ENCODE measurements around the gene CRYAB. TPM values are rescaled to one million over a fixed set of nuclear protein-coding genes. Genes with fewer than 3 reads are reported as not detected.

CRYAB gene
- total RNA-seq, result 100 to 1,000 TPM in 2 of 5 donors, 10 to 100 TPM in 3; 28.4 to 207 (median 47.3) TPM
- 100 to 1,000 TPM in 1 of 3 donors, 10 to 100 TPM in 2; 75.6 to 122 (median 85.7) TPM for polyA plus RNA-seq
- long read RNA-seq, donor 1, transcript CRYAB-205 (3 exons, 1,017 nt), result major isoform, 6 of 14 reads
- long read RNA-seq, donor 1, transcript CRYAB-216 (4 exons, 977 nt), result major isoform, 6 of 14 reads
- long read RNA-seq, donor 1, partial matches to known transcripts, result 0 of 14 reads
- long read RNA-seq, donor 1, other reads (novel, unspliced or antisense), result 0 of 14 reads
- long read RNA-seq, donor 2, partial matches to known transcripts, result 0 of 9 reads
- long read RNA-seq, donor 2, other reads (novel, unspliced or antisense), result 0 of 9 reads
- long read RNA-seq, donor 3, transcript CRYAB-205 (3 exons, 1,017 nt), result major isoform, 7 of 11 reads
- long read RNA-seq, donor 3, partial matches to known transcripts, result 0 of 11 reads
- long read RNA-seq, donor 3, other reads (novel, unspliced or antisense), result 0 of 11 reads
- long read RNA-seq, donor 4, partial matches to known transcripts, result 0 of 2 reads
- long read RNA-seq, donor 4, other reads (novel, unspliced or antisense), result 0 of 2 reads
- long read RNA-seq, donor 5, transcript CRYAB-205 (3 exons, 1,017 nt), result major isoform, 15 of 19 reads
- long read RNA-seq, donor 5, partial matches to known transcripts, result 0 of 19 reads
- long read RNA-seq, donor 5, other reads (novel, unspliced or antisense), result 0 of 19 reads
- long read RNA-seq, donor 6, transcript CRYAB-216 (4 exons, 977 nt), result minor isoform, 5 of 108 reads
- long read RNA-seq, donor 6, transcript CRYAB-205 (3 exons, 1,017 nt), result major isoform, 9 of 108 reads
- long read RNA-seq, donor 6, partial matches to known transcripts, result 54 of 108 reads
- long read RNA-seq, donor 6, other reads (novel, unspliced or antisense), result 36 of 108 reads
- long read RNA-seq, donor 7, transcript CRYAB-216 (4 exons, 977 nt), result minor isoform, 5 of 33 reads
- long read RNA-seq, donor 7, transcript CRYAB-203 (2 exons, 915 nt), result minor isoform, 5 of 33 reads
- long read RNA-seq, donor 7, transcript CRYAB-205 (3 exons, 1,017 nt), result major isoform, 23 of 33 reads
- long read RNA-seq, donor 7, partial matches to known transcripts, result 0 of 33 reads
- long read RNA-seq, donor 7, other reads (novel, unspliced or antisense), result 0 of 33 reads
- long read RNA-seq, donor 8, transcript CRYAB-205 (3 exons, 1,017 nt), result major isoform, 8 of 12 reads
- long read RNA-seq, donor 8, partial matches to known transcripts, result 0 of 12 reads
- long read RNA-seq, donor 8, other reads (novel, unspliced or antisense), result 0 of 12 reads
- long read RNA-seq, donor 9, transcript CRYAB-205 (3 exons, 1,017 nt), result major isoform, 14 of 28 reads
- long read RNA-seq, donor 9, transcript CRYAB-216 (4 exons, 977 nt), result minor isoform, 10 of 28 reads
- long read RNA-seq, donor 9, partial matches to known transcripts, result 0 of 28 reads
- long read RNA-seq, donor 9, other reads (novel, unspliced or antisense), result 0 of 28 reads
- long read RNA-seq, donor 10, partial matches to known transcripts, result 0 of 4 reads
- long read RNA-seq, donor 10, other reads (novel, unspliced or antisense), result 0 of 4 reads

GRCh38 chr11:111911563-111912401, at the start of gene CRYAB:
TSS of gene CRYAB (minus strand) at chr11:111911770. CDS start at chr11:111911724, 46 bp downstream.
- intact Hi-C loops (cut with DNase I; ENCODE audit: low total_unique reads), result no loop called here
- H3K4me1 ChIP-seq, result peaks cover 0 to 38% (median 13%) of the 10 kb centered on the region in 4 donors
- H3K4me3 ChIP-seq, result peak within 1 kb of the TSS; percentile 46 to 57 (median 51)
- TF ChIP-seq EP300 (IDR thresholded peaks at IDR 0.05) (no peak), POLR2AphosphoS5 (IDR thresholded peaks at IDR 0.05) (peak; percentile 52 to 80 (median 66)), POLR2A (IDR thresholded peaks at IDR 0.05) (peak in 1 of 4 donors; percentile 58)
- TF ChIP-seq, protein P1, sequence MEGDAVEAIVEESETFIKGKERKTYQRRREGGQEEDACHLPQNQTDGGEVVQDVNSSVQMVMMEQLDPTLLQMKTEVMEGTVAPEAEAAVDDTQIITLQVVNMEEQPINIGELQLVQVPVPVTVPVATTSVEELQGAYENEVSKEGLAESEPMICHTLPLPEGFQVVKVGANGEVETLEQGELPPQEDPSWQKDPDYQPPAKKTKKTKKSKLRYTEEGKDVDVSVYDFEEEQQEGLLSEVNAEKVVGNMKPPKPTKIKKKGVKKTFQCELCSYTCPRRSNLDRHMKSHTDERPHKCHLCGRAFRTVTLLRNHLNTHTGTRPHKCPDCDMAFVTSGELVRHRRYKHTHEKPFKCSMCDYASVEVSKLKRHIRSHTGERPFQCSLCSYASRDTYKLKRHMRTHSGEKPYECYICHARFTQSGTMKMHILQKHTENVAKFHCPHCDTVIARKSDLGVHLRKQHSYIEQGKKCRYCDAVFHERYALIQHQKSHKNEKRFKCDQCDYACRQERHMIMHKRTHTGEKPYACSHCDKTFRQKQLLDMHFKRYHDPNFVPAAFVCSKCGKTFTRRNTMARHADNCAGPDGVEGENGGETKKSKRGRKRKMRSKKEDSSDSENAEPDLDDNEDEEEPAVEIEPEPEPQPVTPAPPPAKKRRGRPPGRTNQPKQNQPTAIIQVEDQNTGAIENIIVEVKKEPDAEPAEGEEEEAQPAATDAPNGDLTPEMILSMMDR (IDR thresholded peaks at IDR 0.05), result no peak
- peaks cover 0 to 19% (median 10%) of the 10 kb centered on the region in 3 donors for H3K27me3 ChIP-seq
- no peaks in the 10 kb centered on the region for H3K9me3 ChIP-seq
- H3K36me3 ChIP-seq, result peaks cover 0 to 13% (median 0%) of the 10 kb centered on the region in 4 donors
- peak; percentile 39 to 88 for DNase-seq
- H3K27ac ChIP-seq, result peak within 1 kb of the TSS; percentile 31 to 94 (median 85)
- WGBS, 5 donors, result 35 to 52% (median 49%) methylated on average over 15 to 17 of the region's 17 CpGs

GRCh38 chr11:111960916-111961315, 49.3 kb upstream of the CRYAB start:
- H3K36me3 ChIP-seq, result peaks cover 0 to 7% (median 0%) of the 10 kb centered on the region in 4 donors
- intact Hi-C loops (cut with DNase I; ENCODE audit: low total_unique reads), result no loop called here
- H3K4me3 ChIP-seq, result no peak overlapping the region
- 36 to 68% (median 44%) methylated on average over 5 of the region's 5 CpGs for WGBS, 5 donors
- no peaks in the 10 kb centered on the region for H3K27me3 ChIP-seq
- H3K27ac ChIP-seq, result peak overlapping the region; percentile 15 to 49 (median 42)
- peak; percentile 70 to 81 for DNase-seq
- no peaks in the 10 kb centered on the region for H3K9me3 ChIP-seq
- TF ChIP-seq POLR2AphosphoS5 (IDR thresholded peaks at IDR 0.05), result peak in 2 of 3 donors; percentile 40 to 78
- TF ChIP-seq, protein P1 (IDR thresholded peaks at IDR 0.05), result no peak
- H3K4me1 ChIP-seq, result peaks cover 0 to 6% (median 5%) of the 10 kb centered on the region in 4 donors

- no peak overlapping the region for H3K4me3 ChIP-seq
- no peak for DNase-seq
- intact Hi-C loops (cut with DNase I; ENCODE audit: low total_unique reads), result no loop called here
- 92 to 98% (median 94%) methylated on average over 9 to 12 of the region's 12 CpGs for WGBS, 5 donors
- TF ChIP-seq POLR2AphosphoS5 (IDR thresholded peaks at IDR 0.05) (no peak), EP300 (IDR thresholded peaks at IDR 0.05) (no peak), POLR2A (IDR thresholded peaks at IDR 0.05) (no peak)
- TF ChIP-seq, protein P1 (IDR thresholded peaks at IDR 0.05), result no peak
- peaks cover 0 to 6% (median 5%) of the 10 kb centered on the region in 4 donors for H3K4me1 ChIP-seq
- H3K36me3 ChIP-seq, result peaks cover 0 to 7% (median 0%) of the 10 kb centered on the region in 4 donors
- no peaks in the 10 kb centered on the region for H3K9me3 ChIP-seq
- no peak overlapping the region for H3K27ac ChIP-seq
- no peaks in the 10 kb centered on the region for H3K27me3 ChIP-seq
Observed at GRCh38 chr11:111957663-111958444, 46.3 kb upstream of the CRYAB start.

Data from stomach (tissue), 19 donors.